Karpas-422 (cell line): ENCODE data around the gene ABHD2. TPM values are rescaled to one million over a fixed set of nuclear protein-coding genes. Genes with fewer than 3 reads are reported as not detected.
"Not testable (repeated sequence)": the region's sequence is repeated elsewhere in the genome, so short reads cannot be mapped to it uniquely, and the experiment has no call there.

Experiments
- DNase-seq: peaks from one replicate; pipeline ENCODE4 v3.0.0-alpha.2; 2015
- H2AFZ ChIP-seq: fragments of 200-600 bp; sonication (generic); 2 replicates; pipeline ENCODE4 v1.6.1; 2014; ENCODE audit warnings: antibody characterized with exemption, low read length, mixed read lengths
- H3K27ac ChIP-seq: fragments of 200-600 bp; sonication (generic); 2 replicates; pipeline ENCODE4 v1.5.1; 2014; ENCODE audit warnings: mild to moderate bottlenecking, low read length, moderate library complexity
- H3K27me3 ChIP-seq: fragments of 200-600 bp; sonication (generic); 2 replicates; pipeline ENCODE4 v1.6.1; 2014; ENCODE audit warnings: low read length, mixed read lengths
- H3K36me3 ChIP-seq: fragments of 200-600 bp; sonication (generic); 2 replicates; pipeline ENCODE4 v1.6.1; 2014; ENCODE audit warnings: low read length, mixed read lengths; ENCODE audit not compliant: insufficient read depth
- H3K4me1 ChIP-seq: fragments of 200-600 bp; sonication (generic); 2 replicates; pipeline ENCODE4 v1.6.1; 2014; ENCODE audit warnings: mild to moderate bottlenecking, low read length, mixed read lengths
- H3K4me2 ChIP-seq: fragments of 200-600 bp; sonication (generic); 2 replicates; pipeline ENCODE4 v1.6.1; 2014; ENCODE audit warnings: low read length, low read depth, mild to moderate bottlenecking; ENCODE audit not compliant: poor library complexity, severe bottlenecking
- H3K4me3 ChIP-seq: fragments of 200-600 bp; sonication (generic); 2 replicates; pipeline ENCODE4 v1.5.1; 2014; ENCODE audit warnings: mild to moderate bottlenecking, antibody characterized with exemption, low read length, mixed read lengths
- H3K79me2 ChIP-seq: fragments of 200-600 bp; sonication (generic); 2 replicates; pipeline ENCODE4 v1.6.1; 2014; ENCODE audit warnings: mild to moderate bottlenecking, low read length, mixed read lengths
- H3K9ac ChIP-seq: fragments of 200-600 bp; sonication (generic); 2 replicates; pipeline ENCODE4 v1.6.0; 2014; ENCODE audit warnings: low read length
- H3K9me2 ChIP-seq: fragments of 200-600 bp; sonication (generic), shearing (Covaris generic); replicated peaks from 2 replicates; pipeline ENCODE4 v1.6.0; 2014; ENCODE audit warnings: mild to moderate bottlenecking, low read length, moderate library complexity; ENCODE audit not compliant: insufficient read depth
- H3K9me3 ChIP-seq: fragments of 300-700, 200-600 bp; sonication (generic); 2 replicates; pipeline ENCODE4 v1.6.1; 2014; ENCODE audit warnings: low read length, mixed read lengths
- H4K20me1 ChIP-seq: fragments of 200-600 bp; sonication (generic); 2 replicates; pipeline ENCODE4 v1.6.1; 2014; ENCODE audit warnings: mild to moderate bottlenecking, antibody characterized with exemption, low read length, low read depth; ENCODE audit not compliant: insufficient read depth
- total RNA-seq: library from RNA; depleted of rRNA; stranded (reverse); fragments of >200 nt; shearing (Covaris generic); gene quantifications from 2 replicates; pipeline ENCODE4 v1.2.3, GENCODE V29; 2014; ENCODE audit warnings: low replicate concordance

The ABHD2 gene
- total RNA-seq, 1 experiment from 2014 or later: 43.6 TPM

GRCh38 chr15:89136078-89136806, 48.0 kb downstream of the ABHD2 start:
- H3K4me2 ChIP-seq: no peak overlapping the region

GRCh38 chr15:89136818-89137772, 48.8 kb downstream of the ABHD2 start:
- Histone ChIP-seq H3K9me3 (no peaks in the 10 kb centered on the region), H3K9me2 (no peaks in the 10 kb centered on the region), H3K4me1 (peaks cover 2% of the 10 kb centered on the region; the same call in 1 of the 2 replicates), H3K27ac (no peak overlapping the region), H3K9ac (no peak overlapping the region), H4K20me1 (no peaks in the 10 kb centered on the region), H2AFZ (no peak overlapping the region), H3K79me2 (peaks cover 28% of the 10 kb centered on the region), H3K36me3 (no peaks in the 10 kb centered on the region), H3K4me2 (no peak overlapping the region), H3K4me3 (no peak overlapping the region), H3K27me3 (no peaks in the 10 kb centered on the region)
- no peak for DNase-seq

More at GRCh38 chr15:89136078-89136806, 48.0 kb downstream of the ABHD2 start:
- no peak overlapping the region for H2AFZ ChIP-seq
- peaks cover 28% of the 10 kb centered on the region for H3K79me2 ChIP-seq
- H3K9ac ChIP-seq: no peak overlapping the region
- no peaks in the 10 kb centered on the region for H3K9me3 ChIP-seq
- H3K9me2 ChIP-seq: no peaks in the 10 kb centered on the region
- H3K36me3 ChIP-seq: no peaks in the 10 kb centered on the region
- H3K4me1 ChIP-seq: peaks cover 2% of the 10 kb centered on the region; the same call in 1 of the 2 replicates
- H3K27ac ChIP-seq: no peak overlapping the region
- DNase-seq: no peak
- no peak overlapping the region for H3K4me3 ChIP-seq
- no peaks in the 10 kb centered on the region for H3K27me3 ChIP-seq
- no peaks in the 10 kb centered on the region for H4K20me1 ChIP-seq

- DNase-seq: no peak
- no peaks in the 10 kb centered on the region for H3K9me2 ChIP-seq
- no peak overlapping the region for H2AFZ ChIP-seq
- peaks cover 2% of the 10 kb centered on the region; the same call in 1 of the 2 replicates for H3K4me1 ChIP-seq
- H4K20me1 ChIP-seq: no peaks in the 10 kb centered on the region
- no peaks in the 10 kb centered on the region for H3K36me3 ChIP-seq
- no peak overlapping the region for H3K27ac ChIP-seq
- H3K9me3 ChIP-seq: no peaks in the 10 kb centered on the region
- H3K79me2 ChIP-seq: peaks cover 28% of the 10 kb centered on the region
- no peak overlapping the region for H3K4me3 ChIP-seq
- H3K27me3 ChIP-seq: no peaks in the 10 kb centered on the region
- no peak overlapping the region for H3K9ac ChIP-seq
- no peak overlapping the region for H3K4me2 ChIP-seq
These were observed 49.7 kb downstream of the ABHD2 start for GRCh38 chr15:89137926-89138325.

GRCh38 chr15:89138999-89139612, 50.9 kb downstream of the ABHD2 start:
- no peaks in the 10 kb centered on the region for H3K9me3 ChIP-seq
- DNase-seq: no peak
- peaks cover 2% of the 10 kb centered on the region; the same call in 1 of the 2 replicates for H3K4me1 ChIP-seq
- H3K27me3 ChIP-seq: no peaks in the 10 kb centered on the region
- no peaks in the 10 kb centered on the region for H3K9me2 ChIP-seq
- no peak overlapping the region for H3K4me2 ChIP-seq
- no peak overlapping the region for H3K4me3 ChIP-seq
- H3K27ac ChIP-seq: no peak overlapping the region; the same call in 1 of the 2 replicates
- no peak overlapping the region for H2AFZ ChIP-seq
- no peaks in the 10 kb centered on the region for H3K36me3 ChIP-seq
- H4K20me1 ChIP-seq: no peaks in the 10 kb centered on the region
- no peak overlapping the region for H3K9ac ChIP-seq
- H3K79me2 ChIP-seq: peaks cover 28% of the 10 kb centered on the region

GRCh38 chr15:89139613-89140499, 51.6 kb downstream of the ABHD2 start:
- no peak overlapping the region for H3K4me2 ChIP-seq
- no peaks in the 10 kb centered on the region for H3K36me3 ChIP-seq
- H4K20me1 ChIP-seq: no peaks in the 10 kb centered on the region
- peaks cover 2% of the 10 kb centered on the region; the same call in 1 of the 2 replicates for H3K4me1 ChIP-seq
- peaks cover 28% of the 10 kb centered on the region for H3K79me2 ChIP-seq
- no peak overlapping the region for H3K4me3 ChIP-seq
- H3K27me3 ChIP-seq: no peaks in the 10 kb centered on the region
- no peaks in the 10 kb centered on the region for H3K9me3 ChIP-seq
- no peak overlapping the region for H2AFZ ChIP-seq
- DNase-seq: no peak
- no peak overlapping the region; the same call in 1 of the 2 replicates for H3K27ac ChIP-seq
- no peaks in the 10 kb centered on the region for H3K9me2 ChIP-seq
- no peak overlapping the region for H3K9ac ChIP-seq

GRCh38 chr15:89140595-89140994, 52.3 kb downstream of the ABHD2 start:
- H3K9me2 ChIP-seq: no peaks in the 10 kb centered on the region
- H2AFZ ChIP-seq: no peak overlapping the region
- H3K36me3 ChIP-seq: no peaks in the 10 kb centered on the region
- no peak for DNase-seq
- H3K9ac ChIP-seq: no peak overlapping the region
- H3K4me1 ChIP-seq: peaks cover 2% of the 10 kb centered on the region; the same call in 1 of the 2 replicates
- no peak overlapping the region for H3K27ac ChIP-seq
- H3K27me3 ChIP-seq: no peaks in the 10 kb centered on the region
- H3K4me3 ChIP-seq: no peak overlapping the region
- no peaks in the 10 kb centered on the region for H3K9me3 ChIP-seq
- H3K79me2 ChIP-seq: peaks cover 28% of the 10 kb centered on the region
- no peaks in the 10 kb centered on the region for H4K20me1 ChIP-seq
- H3K4me2 ChIP-seq: no peak overlapping the region

GRCh38 chr15:89141159-89141558, 52.9 kb downstream of the ABHD2 start:
- not testable (repeated sequence) for H3K27me3 ChIP-seq, H3K9ac ChIP-seq, H3K9me2 ChIP-seq, H3K4me2 ChIP-seq, H3K4me3 ChIP-seq, H4K20me1 ChIP-seq, H3K4me1 ChIP-seq, DNase-seq, H3K9me3 ChIP-seq, H3K36me3 ChIP-seq, H2AFZ ChIP-seq, H3K27ac ChIP-seq
- peaks cover 28% of the 10 kb centered on the region for H3K79me2 ChIP-seq
